ENCODE results near the gene JAKMIP2.

GRCh38 chr5:147616421-147616820 lies 166.1 kb downstream of the JAKMIP2 start:
- TF ChIP-seq POLR2A (IDR thresholded peaks at IDR 0.05; ENCODE audit: borderline replicate concordance, extremely low read depth, insufficient read depth, insufficient read length) (no peak), EZH2 (IDR thresholded peaks at IDR 0.05) (no peak), RAD21 (IDR thresholded peaks at IDR 0.05; ENCODE audit: low read depth) (no peak), REST (IDR thresholded peaks at IDR 0.05; ENCODE audit: low read depth) (no peak)

Measured in HCT116 (cell line).